ENCODE measurements around the gene PNN.
"Not testable (repeated sequence)": the region's sequence is repeated elsewhere in the genome, so short reads cannot be mapped to it uniquely, and the experiment has no call there.

PNN gene

GRCh38 chr14:39174560-39175444, at the start of gene PNN:
Gene PNN, plus strand, starts transcription at chr14:39175254. Its CDS starts 26 bp downstream, at chr14:39175280.
- TF ChIP-seq CTCF (IDR thresholded peaks at IDR 0.05; ENCODE audit: low read depth, low read length, missing control alignments) = no peak
- H3K4me3 ChIP-seq (ENCODE audit: low read depth, low read length) = peak within 1 kb of the TSS; percentile 72
- DNase-seq (ENCODE audit: low read depth) = peak; percentile 99

GRCh38 chr14:39137835-39138234, 37.2 kb upstream of the PNN start:
- DNase-seq (ENCODE audit: low read depth); H3K4me3 ChIP-seq (ENCODE audit: low read depth, low read length): not testable (repeated sequence)

- TF ChIP-seq CTCF (IDR thresholded peaks at IDR 0.05; ENCODE audit: low read depth, low read length, missing control alignments) = no peak
- no peak overlapping the region for H3K4me3 ChIP-seq (ENCODE audit: low read depth, low read length)
- no peak for DNase-seq (ENCODE audit: low read depth)
Measured at GRCh38 chr14:39138440-39138839, 36.6 kb upstream of the PNN start.

GRCh38 chr14:39140170-39140569, 34.9 kb upstream of the PNN start:
- no peak for DNase-seq (ENCODE audit: low read depth)
- TF ChIP-seq CTCF (IDR thresholded peaks at IDR 0.05; ENCODE audit: low read depth, low read length, missing control alignments) = no peak
- no peak overlapping the region for H3K4me3 ChIP-seq (ENCODE audit: low read depth, low read length)

- not testable (repeated sequence) for H3K4me3 ChIP-seq (ENCODE audit: low read depth, low read length); DNase-seq (ENCODE audit: low read depth)
Measured at GRCh38 chr14:39141623-39142022, 33.4 kb upstream of the PNN start.

GRCh38 chr14:39143226-39143625, 31.8 kb upstream of the PNN start:
- not testable (repeated sequence) for H3K4me3 ChIP-seq (ENCODE audit: low read depth, low read length); DNase-seq (ENCODE audit: low read depth)

- no peak overlapping the region for H3K4me3 ChIP-seq (ENCODE audit: low read depth, low read length)
- no peak for DNase-seq (ENCODE audit: low read depth)
- TF ChIP-seq CTCF (IDR thresholded peaks at IDR 0.05; ENCODE audit: low read depth, low read length, missing control alignments) = no peak
Measured at GRCh38 chr14:39145266-39145966, 29.6 kb upstream of the PNN start.

GRCh38 chr14:39154594-39155189, 20.4 kb upstream of the PNN start:
- DNase-seq (ENCODE audit: low read depth) = no peak
- TF ChIP-seq CTCF (IDR thresholded peaks at IDR 0.05; ENCODE audit: low read depth, low read length, missing control alignments) = no peak
- no peak overlapping the region for H3K4me3 ChIP-seq (ENCODE audit: low read depth, low read length)
